Bone marrow (tissue), 2 donors: Measurements from ENCODE around the gene C2orf80.
"Not testable (repeated sequence)": the region's sequence is repeated elsewhere in the genome, so short reads cannot be mapped to it uniquely, and the experiment has no call there.

Experiments used
- DNase-seq, 2 donors: peaks; one replicate each; lab custom pipeline; 2025; lab: John Stamatoyannopoulos, UW

The C2orf80 gene

DNA sequence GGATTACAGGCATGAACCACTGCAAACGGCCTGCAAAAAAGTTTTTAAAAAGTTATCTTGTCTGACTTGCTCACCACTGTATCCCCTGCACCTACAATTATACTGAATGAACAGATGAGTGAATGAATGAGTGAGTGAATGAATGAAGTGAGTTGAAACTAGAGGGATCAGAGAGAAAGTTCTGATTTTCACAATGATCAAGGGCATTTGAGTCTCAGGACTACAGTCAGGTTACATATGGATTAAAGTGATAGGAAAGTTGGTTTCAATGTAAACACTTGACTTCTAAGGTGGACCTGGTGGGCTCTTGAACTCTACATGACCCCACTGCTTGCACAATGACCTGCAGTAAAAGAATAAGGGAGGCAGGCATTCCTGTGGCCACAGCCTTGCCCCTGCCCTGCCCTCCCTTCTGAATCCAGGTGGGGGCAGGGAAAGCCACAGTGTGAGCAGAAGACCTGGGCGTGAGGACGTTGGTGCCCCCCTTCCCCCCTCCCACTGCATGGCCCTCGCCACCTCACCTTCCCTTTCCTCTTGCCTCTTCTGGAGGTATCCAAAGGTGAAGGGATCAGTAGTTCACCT is 10.7 kb downstream of the C2orf80 start:
- DNase-seq: no peak

DNA sequence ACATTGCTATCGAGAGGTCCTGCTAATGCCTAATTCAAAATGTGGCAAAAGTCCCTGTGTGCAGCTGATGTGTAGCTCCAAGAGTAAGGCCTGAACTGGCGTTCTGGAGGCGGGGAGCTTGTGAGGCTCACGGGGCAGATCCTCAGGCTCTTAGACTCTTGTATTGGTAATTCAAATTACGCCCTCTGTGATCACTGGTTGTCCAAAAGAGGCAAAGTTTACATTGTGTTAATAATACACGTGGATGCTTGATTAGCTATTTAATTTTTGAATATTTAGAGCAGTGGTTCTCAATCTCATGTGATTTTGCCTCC is 14.0 kb downstream of the C2orf80 start:
- no peak for DNase-seq

DNA sequence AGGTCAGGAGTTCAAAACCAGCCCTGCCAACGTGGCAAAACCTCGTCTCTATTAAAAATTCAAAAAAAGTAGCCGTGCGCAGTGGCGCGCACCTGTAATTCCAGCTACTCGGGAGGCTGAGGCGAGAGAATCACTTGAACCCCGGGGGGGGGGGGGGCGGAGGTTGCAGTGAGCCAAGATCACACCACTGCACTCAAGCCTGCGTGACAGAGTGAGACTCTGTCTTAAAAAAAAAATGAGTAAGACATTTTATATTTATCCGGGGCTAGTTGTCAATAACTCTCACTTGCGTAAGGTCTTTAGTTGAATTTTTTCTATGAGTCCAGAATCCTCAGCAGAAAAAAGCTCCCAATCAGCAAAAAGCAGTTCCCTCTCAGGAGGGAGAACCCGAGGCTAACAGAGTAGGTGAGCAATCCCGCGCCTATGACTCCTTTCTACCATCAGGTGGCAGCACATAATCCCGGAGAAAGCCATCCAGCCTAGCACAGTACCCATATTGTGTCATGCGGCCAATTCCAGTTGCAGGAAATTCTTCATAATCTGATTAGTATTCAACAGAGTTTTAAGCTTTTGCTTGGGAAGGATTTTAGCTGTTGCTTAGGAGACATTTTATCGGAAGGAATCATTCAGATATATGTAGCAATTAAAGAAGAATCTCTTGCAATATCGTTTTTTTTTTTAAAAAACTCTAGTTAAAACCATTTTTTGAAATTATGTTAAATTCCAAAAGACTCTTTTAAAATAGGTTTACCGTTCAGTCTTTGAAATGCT is 14.6 kb downstream of the C2orf80 start:
- DNase-seq: peak; percentile 16 to 80

DNA sequence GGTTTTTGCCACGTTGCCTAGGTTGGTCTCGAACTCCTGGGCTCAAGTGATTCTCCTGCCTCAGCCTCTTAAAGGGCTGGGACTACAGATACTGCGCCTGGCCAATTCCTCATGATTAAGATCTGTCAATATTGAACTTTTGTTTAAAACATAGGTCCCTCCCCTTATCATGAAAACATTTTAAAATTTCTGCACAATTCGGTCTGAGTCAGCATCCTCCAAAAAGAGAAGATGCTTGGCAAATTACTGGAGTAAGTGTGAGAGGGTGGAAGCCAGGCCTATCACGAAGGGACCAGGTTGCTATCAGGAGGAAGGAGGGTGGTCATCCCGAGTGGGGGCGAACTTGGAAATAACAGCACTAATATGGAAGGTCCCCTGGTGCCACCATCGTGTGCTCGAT is 15.7 kb downstream of the C2orf80 start:
- no peak for DNase-seq

- DNase-seq: peak in 1 of 2 donors; percentile 47
Measured at GRCh38 chr2:208172125-208172524, 17.7 kb downstream of the C2orf80 start.

DNA sequence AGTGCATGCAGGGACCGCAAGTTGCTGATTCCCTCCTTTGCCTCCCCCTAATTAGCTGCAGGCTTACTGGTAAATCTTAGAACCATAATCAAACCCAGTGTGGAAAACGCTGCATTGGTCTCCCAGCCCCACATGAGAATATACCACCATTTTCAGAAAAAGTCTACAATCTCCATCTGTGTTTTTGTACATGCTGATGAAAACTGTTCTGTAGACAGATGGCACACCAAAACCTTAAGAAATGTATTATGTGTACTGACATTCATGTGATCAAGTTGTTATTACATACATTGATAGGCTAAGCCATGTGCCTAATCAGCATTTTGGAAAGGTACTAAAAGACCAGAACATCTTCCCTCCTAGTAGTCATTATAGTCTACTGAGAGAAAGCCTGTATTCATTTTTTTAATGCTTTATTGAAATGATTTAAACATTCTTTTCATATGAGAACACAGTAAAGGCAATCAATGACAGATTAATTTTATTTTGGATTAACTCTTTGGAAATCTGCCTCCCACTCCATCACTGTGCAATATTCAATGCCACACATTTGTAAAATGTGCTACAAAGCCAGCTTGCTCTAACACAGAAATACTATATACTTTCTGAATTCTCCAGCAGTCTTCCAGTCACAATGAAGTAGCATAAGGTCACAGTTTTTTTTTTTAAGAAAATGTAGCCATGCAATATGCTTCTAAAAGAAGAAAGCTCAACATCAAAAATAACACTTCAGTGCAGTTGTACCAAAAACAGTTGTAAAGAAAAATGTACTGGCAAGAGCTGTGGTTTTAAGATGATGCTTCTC is 24.7 kb downstream of the C2orf80 start:
- no peak for DNase-seq

GRCh38 chr2:208163489-208163888 is 26.3 kb downstream of the C2orf80 start, which contains the start of gene CRYGA:
Gene CRYGA, minus strand, starts transcription at chr2:208163589. Its CDS starts 33 bp downstream, at chr2:208163556.
- no peak for DNase-seq

GRCh38 chr2:208156439-208156838 is 33.4 kb downstream of the C2orf80 start:
- DNase-seq: no peak

DNA sequence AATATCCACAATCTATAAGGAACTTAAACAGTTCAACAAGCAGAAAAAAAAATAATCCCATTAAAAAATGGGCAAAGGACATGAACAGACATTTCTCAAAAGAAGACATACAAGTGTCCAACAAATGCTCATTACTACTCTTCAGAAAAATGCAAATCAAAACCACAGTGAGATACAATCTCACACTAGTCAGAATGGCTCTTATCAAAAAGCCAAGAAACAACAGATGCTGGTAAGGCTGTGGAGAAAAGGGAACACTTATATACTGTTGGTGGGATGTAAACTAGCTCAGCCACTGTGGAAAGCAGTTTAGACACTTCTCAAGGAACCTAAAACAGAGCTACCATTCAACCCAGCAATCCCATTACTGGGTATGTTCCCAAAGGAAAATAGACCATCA is 36.7 kb downstream of the C2orf80 start:
- DNase-seq: no peak

- no peak for DNase-seq
Measured at GRCh38 chr2:208150956-208151355, 38.9 kb downstream of the C2orf80 start.

- no peak for DNase-seq
Measured at GRCh38 chr2:208150094-208150493, 39.7 kb downstream of the C2orf80 start.

GRCh38 chr2:208148803-208149202 is 41.0 kb downstream of the C2orf80 start:
- DNase-seq: no peak

GRCh38 chr2:208147759-208148158 is 42.1 kb downstream of the C2orf80 start:
- no peak for DNase-seq

- no peak for DNase-seq
Measured at GRCh38 chr2:208147008-208147407, 42.8 kb downstream of the C2orf80 start.

- DNase-seq: no peak
Measured at GRCh38 chr2:208146006-208146405, 43.8 kb downstream of the C2orf80 start, which contains the start of gene CRYGB. Gene CRYGB, minus strand, starts transcription at chr2:208146158. Its CDS starts 38 bp downstream, at chr2:208146120.

- DNase-seq: no peak
Measured at GRCh38 chr2:208142925-208143799, 46.7 kb downstream of the C2orf80 start.

DNA sequence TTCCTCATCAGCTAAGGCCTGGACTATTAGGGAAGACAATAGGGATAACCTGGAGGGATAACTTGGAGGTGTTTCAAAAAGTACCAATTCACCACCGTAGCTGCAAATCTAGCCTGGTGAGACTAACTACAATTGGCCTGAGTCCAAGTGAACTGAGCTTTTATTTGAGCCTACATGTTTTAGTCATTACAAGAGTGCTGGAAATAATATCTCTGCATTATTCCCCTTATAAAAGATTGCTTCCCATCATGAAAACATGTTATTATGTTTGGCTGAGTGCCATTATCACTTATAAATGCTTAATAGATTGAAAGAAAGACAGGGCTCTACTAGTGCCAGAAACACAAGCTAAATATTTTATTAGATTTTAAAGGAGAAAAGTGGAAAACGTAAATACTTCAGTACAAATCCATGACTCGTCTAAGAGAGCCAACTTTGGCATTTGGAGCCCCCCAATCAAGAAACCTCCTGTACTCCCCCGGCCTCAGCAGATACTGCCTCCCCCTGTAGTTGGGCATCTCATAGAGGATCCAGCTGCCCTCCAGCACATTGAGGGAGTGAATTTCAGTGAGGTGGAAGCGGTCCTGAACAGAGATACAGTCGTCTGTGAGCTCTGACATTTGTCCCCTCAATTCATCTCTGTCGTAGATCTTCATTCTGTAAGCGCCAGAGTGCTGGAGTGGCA is 47.4 kb downstream of the C2orf80 start:
- DNase-seq: no peak

DNA sequence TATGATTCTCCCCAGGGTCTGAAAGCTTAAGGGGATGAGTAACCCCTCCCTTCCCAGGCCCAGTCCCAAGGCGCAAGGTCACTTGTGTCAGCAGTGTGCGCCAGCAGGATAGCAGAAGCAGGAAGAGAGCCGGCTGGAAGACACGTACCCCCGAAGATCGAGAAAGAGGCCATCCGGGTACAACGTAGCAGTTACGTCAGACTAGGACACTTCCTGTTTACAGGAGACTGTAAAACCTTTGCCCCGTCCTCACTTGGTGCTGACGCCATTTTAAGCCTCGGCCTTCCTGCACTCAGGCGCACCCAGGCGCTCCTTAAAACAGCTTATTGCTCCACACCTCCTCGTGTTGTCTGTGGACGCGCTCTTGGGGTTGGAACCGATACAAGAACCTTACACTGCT is 50.4 kb downstream of the C2orf80 start:
- DNase-seq: no peak

GRCh38 chr2:208138334-208138733 is 51.5 kb downstream of the C2orf80 start:
- not testable (repeated sequence) for DNase-seq

DNA sequence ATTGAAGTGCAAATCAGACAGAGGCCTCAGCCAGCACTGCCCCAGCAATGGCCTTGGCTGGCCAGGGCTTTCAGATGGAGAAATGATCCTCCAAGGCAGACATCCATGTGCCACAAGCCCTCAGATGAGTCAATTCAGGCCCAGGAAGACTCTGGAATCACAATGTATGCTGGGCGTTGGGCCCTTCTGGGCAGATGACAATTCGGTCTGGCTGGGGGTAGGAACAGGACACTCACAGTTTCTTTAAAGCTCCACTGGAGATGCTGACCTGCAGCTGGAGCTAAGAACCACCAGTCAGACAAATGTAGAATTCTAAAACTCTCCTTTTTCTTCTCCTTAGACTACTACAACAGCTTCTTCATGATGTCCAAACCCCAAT is 53.1 kb downstream of the C2orf80 start:
- no peak for DNase-seq
